GM18909 (cell line): ENCODE measurements around the gene YPEL2.
"Not testable (repeated sequence)": the region's sequence is repeated elsewhere in the genome, so short reads cannot be mapped to it uniquely, and the experiment has no call there.

Source experiments
- ATAC-seq: cut with Tn5 transposase; IDR thresholded peaks from one replicate; pipeline ENCODE4 v1.9.1; 2021; ENCODE audit warnings: mild to moderate bottlenecking; ENCODE audit not compliant: unreplicated experiment, poor library complexity

YPEL2 gene

GRCh38 chr17:59399914-59400313, 68.5 kb downstream of the YPEL2 start:
- ATAC-seq: no peak

GRCh38 chr17:59400858-59401257, 69.4 kb downstream of the YPEL2 start:
- no peak for ATAC-seq

- ATAC-seq: no peak
Measured at GRCh38 chr17:59401274-59401673, 69.8 kb downstream of the YPEL2 start.

- ATAC-seq: no peak
Measured at GRCh38 chr17:59401725-59402124, 70.3 kb downstream of the YPEL2 start.

GRCh38 chr17:59402760-59403159, 71.3 kb downstream of the YPEL2 start:
- ATAC-seq: no peak

- no peak for ATAC-seq
Measured at GRCh38 chr17:59404471-59404870, 73.0 kb downstream of the YPEL2 start.

GRCh38 chr17:59405944-59406705, 74.7 kb downstream of the YPEL2 start:
- ATAC-seq: no peak

- no peak for ATAC-seq
Measured at GRCh38 chr17:59406808-59407381, 75.4 kb downstream of the YPEL2 start.

- ATAC-seq: no peak
Measured at GRCh38 chr17:59409336-59410048, 78.0 kb downstream of the YPEL2 start.

- no peak for ATAC-seq
Measured at GRCh38 chr17:59410049-59410437, 78.6 kb downstream of the YPEL2 start.

GRCh38 chr17:59412431-59412830, 81.0 kb downstream of the YPEL2 start:
- not testable (repeated sequence) for ATAC-seq

GRCh38 chr17:59413014-59413766, 81.7 kb downstream of the YPEL2 start:
- no peak for ATAC-seq

- ATAC-seq: no peak
Measured at GRCh38 chr17:59415397-59415796, 83.9 kb downstream of the YPEL2 start.

GRCh38 chr17:59416184-59416583, 84.7 kb downstream of the YPEL2 start:
- ATAC-seq: no peak

- ATAC-seq: no peak
Measured at GRCh38 chr17:59417452-59417851, 86.0 kb downstream of the YPEL2 start.

GRCh38 chr17:59418732-59419166, 87.3 kb downstream of the YPEL2 start:
- ATAC-seq: no peak

- no peak for ATAC-seq
Measured at GRCh38 chr17:59420901-59421300, 89.4 kb downstream of the YPEL2 start.

- no peak for ATAC-seq
Measured at GRCh38 chr17:59421722-59422121, 90.3 kb downstream of the YPEL2 start.

GRCh38 chr17:59423137-59423724, 91.8 kb downstream of the YPEL2 start:
- ATAC-seq: no peak

GRCh38 chr17:59423903-59424302, 92.4 kb downstream of the YPEL2 start:
- no peak for ATAC-seq
